Measurements from ENCODE around the gene C9orf72.
"Not testable (repeated sequence)": the region's sequence is repeated elsewhere in the genome, so short reads cannot be mapped to it uniquely, and the experiment has no call there.

The C9orf72 gene, protein sequence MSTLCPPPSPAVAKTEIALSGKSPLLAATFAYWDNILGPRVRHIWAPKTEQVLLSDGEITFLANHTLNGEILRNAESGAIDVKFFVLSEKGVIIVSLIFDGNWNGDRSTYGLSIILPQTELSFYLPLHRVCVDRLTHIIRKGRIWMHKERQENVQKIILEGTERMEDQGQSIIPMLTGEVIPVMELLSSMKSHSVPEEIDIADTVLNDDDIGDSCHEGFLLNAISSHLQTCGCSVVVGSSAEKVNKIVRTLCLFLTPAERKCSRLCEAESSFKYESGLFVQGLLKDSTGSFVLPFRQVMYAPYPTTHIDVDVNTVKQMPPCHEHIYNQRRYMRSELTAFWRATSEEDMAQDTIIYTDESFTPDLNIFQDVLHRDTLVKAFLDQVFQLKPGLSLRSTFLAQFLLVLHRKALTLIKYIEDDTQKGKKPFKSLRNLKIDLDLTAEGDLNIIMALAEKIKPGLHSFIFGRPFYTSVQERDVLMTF

DNA sequence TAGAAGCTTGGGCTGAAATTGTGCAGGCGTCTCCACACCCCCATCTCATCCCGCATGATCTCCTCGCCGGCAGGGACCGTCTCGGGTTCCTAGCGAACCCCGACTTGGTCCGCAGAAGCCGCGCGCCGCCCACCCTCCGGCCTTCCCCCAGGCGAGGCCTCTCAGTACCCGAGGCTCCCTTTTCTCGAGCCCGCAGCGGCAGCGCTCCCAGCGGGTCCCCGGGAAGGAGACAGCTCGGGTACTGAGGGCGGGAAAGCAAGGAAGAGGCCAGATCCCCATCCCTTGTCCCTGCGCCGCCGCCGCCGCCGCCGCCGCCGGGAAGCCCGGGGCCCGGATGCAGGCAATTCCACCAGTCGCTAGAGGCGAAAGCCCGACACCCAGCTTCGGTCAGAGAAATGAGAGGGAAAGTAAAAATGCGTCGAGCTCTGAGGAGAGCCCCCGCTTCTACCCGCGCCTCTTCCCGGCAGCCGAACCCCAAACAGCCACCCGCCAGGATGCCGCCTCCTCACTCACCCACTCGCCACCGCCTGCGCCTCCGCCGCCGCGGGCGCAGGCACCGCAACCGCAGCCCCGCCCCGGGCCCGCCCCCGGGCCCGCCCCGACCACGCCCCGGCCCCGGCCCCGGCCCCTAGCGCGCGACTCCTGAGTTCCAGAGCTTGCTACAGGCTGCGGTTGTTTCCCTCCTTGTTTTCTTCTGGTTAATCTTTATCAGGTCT is at the start of gene C9orf72:
Gene C9orf72 (minus strand): TSS at position 564 of the 716 bp plus-strand sequence. CDS start 6,361 bp downstream, outside the sequence.
- peak; percentile 88 to 91 for DNase-seq

DNA sequence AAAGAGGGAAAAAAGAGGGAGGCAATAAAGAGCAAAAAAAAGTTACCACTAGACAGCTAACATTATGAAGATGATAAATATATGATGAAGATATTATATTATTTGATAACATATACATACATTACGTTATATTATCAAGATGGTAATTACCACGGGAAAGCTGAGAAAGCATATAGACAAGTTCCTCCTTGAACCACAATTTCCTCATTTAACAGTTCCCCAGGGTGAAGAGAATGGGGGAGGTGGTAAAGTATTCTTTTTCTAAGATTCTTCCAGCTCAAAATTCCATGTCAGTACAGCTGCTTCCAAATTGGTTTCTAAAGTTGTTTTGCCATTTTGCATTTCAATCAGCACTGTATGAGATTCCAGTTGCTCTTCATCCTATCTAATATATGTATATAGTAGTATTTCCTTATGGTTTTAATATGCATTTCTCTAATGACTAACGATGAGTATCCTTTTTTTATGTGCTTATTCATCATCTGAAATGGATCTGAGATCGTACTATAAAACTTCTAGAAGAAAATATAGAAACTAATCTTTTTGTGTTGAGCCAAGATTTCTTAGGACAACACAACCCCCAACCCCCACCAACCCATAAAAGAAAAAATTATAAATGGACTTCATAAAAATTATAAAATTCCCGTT is 49.5 kb upstream of the C9orf72 start:
- DNase-seq, result no peak

DNA sequence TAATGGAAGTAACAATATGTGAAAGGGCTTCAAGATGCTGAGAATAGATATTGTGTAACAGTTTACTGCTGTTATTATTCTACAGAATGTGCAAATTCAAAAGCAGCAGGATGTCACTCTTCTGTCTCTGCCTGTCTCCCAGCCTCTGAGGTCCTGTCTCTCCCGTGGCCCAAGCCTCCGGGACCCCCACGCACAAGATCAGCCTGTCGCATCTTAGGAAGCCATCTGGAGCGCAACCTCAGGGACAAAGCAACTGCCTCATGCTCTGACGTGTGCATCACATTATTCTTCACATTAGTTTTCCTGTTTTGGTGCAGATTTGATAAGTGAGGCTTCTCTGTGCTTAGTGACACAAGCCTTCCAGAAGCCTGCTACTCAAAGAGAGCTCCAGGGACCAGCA is 46.5 kb upstream of the C9orf72 start:
- DNase-seq, result no peak

DNA sequence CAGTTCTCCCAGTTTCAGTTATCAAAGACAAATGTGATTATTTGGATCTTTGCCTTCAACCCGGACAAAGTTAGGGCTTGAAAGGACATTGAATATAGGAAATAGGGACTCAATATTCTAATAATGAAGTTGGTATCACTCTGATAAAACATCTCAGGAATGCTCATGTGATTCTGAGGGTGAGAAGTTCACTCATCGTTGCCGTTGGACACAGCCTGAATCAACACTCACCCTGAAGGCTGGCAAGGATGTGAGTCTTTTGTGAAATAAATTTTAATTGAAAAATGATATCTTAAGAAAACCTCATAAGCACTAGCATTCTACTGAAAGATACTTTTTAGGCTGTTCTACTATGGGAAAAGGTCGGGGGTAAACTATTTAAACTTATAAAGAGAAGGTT is 44.8 kb upstream of the C9orf72 start:
- no peak for DNase-seq

DNA sequence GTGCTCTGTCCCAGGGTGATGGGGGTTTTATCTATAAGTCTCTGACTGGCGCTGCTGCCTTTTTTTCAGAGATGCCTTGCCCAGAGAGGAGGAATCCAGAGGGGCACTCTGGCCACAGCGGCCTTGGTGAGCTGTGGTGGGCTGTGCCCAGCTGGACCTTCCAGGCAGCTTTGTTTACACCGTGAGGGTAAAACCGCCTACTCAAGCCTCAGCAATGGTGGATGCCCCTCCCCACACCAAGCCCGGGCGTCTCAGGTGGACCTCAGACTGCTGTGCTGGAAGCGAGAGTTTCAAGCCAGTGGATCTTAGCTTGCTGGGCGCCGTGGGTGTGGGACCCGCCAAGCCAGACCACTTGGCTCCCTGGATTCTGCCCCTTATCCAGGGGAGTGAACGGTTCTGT is 41.3 kb upstream of the C9orf72 start:
- no peak for DNase-seq

DNA sequence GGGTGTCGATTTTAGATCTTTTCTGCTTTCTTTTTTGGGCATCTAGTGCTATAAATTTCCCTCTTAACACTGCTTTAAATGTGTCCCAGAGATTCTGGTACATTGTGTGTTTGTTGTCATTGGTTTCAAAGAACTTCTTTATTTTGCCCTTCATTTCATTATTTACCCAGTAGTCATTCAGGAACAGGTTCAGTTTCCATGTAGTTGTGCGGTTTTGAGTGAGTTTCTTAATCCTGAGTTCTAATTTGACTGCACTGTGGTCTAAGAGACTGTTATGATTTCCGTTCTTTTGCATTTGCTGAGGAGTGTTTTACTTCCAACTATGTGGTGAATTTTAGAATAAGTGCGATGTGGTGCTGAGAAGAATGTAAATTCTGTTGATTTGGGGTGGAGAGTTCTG is 38.8 kb upstream of the C9orf72 start:
- not testable (repeated sequence) for DNase-seq

DNA sequence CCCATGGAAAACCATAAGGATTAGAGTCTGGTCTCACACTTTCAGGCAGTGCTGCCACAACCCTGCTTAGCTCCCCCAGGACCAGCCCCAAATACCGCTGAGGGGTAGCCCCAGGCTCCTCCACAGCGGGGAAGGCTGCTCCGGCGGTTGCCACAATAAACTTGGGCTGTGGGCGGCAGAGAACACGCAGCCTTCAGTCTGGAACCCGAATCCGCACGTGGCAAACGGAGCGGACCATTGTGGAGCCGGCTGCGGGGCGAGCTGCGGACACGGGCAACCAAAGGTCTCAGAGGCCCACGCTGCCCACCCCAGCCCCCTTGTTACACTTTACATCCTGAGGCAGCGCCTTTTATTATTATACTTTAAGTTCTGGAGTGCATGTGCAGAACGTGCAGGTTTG is 37.3 kb upstream of the C9orf72 start:
- no peak for DNase-seq

DNA sequence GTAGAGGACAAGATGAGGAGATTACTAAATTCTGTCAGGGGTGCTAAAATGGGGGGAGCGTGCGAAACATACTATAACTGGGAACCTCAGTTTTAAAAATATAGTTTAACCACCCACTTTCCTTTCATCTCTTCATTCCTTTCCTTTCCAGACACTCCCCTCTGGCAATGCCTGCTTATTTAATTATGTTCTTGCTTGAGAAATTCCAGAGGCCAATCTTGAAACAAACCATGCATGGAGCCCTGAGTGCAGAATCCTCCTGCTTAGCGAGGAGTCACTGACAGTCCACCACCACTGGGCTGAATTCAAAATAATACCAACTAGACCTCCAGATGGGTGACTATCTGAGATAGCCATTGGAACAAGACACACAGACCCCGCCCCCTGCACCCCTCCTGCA is 29.7 kb upstream of the C9orf72 start:
- DNase-seq, result no peak

DNA sequence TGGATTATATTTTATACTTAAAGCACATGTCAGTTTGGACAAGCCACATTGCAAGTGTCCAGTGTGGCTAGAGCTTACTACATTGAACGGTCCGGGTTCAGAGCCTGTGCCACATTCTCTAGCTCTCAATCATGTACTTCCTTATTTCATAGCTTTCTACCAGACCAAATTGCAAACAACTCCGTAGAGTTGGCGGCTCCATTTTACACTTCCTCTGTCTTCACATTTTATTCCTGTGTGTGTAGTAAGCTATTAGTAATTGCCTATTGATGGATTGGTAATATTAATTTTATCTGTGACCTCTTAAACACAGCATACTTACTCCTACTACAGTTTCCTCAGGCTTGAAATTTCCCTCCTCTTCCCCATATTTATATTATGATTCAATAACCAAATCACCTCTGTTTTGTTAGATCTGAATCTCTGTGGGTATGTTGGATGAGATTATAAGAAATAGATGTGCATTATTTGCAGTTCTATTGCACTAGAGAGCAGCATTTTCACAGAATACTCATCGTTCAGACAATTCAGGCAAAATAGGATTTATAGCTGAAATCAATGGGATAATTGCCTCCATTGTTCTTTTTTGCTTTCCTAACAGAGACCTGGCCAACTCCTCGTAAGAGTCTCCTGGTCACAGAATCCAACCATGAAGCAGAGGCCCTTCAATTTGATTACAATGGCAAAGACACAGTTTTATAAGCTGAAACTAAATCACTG is 29.0 kb upstream of the C9orf72 start:
- DNase-seq, result no peak

DNA sequence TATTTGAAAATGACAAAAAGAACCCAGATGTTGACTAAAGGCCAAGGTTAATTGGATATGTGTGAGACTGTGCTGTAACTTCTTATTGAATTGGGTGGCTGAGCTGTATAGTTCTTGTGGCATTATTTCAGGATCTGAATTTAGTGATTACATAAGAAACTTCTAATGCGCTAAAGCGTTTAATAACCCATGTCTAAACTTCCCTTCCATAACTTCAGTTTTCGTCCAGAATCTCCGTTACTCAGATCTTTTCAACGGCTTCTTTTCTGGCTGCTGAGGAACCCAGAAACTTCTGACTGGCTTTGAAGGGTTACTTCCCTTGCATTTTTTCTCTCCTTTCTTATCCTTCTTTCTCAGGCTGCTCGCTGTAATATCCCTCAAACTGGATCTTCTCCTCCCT is 28.1 kb upstream of the C9orf72 start:
- DNase-seq, result no peak

DNA sequence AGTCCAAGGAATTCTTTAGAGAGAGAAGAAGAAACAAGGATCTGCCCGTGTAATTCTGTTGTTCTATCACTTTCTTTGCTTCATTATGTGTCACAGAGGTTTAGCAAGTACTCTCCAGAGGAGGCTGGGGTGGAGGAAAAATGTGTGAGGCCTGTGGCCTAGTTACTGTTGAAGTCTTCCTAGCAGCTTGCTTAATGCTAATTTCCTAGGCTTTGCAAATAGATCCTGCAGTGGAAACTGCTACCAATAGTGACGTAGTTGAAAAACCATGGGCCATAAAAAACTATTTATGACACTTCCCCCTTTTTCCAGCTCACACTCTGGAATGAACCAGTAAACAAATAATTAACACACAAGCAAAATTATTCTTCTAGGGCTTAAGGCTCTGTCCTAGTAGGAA is 27.0 kb upstream of the C9orf72 start:
- DNase-seq, result no peak

DNA sequence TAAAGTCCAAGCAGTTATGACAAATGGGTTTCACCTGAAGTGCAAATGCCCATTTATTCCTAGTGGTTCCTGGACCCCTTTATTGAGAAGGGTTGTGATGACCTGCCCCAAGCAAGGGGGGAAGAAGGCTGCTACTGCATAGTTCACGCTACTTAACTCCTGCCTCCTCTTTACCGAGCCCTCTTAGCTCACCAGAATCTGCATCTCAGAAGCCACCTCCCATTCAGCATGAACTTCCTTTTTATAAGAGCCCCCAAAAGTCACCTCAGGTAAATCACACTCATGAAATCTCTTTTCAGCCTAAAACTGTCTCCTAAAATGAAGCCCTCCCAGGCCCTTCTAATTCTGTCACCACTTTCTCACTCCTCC is 26.6 kb upstream of the C9orf72 start:
- DNase-seq, result no peak

DNA sequence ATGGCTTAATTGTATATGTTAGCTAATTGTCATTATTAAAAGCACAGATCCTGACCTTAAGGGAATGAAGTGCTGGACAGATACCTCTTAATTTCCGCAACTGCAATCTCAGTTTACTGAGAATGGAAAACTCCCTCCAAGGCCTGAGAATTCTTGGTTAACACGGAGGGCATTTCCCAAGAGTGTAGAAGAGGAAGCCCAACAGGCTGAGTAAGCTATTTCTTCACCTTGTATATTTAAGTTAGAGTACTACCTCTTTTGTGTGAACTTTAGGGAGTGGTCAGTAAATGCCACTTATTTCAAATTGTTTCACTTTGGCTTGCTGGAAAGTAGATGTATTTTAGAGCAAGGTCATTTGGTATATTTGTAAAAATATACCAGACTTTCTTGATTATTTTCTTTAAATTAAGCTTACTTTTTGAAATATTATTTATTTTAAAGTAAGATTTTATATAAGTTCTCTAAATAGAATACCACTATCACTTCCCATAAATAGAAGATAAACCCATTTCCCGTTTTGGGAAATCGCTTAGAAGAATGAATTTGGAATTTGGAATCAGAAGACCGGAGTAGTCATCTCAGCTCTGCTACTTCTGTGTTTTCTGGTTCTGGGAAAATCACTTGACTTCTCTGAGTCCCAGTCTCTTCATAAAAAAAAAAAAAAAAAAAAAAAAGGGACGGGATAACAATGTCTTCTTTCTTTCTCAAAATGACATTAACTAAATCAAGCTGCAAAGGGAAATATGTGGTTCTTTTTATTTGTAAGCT is 26.0 kb upstream of the C9orf72 start:
- DNase-seq, result no peak

DNA sequence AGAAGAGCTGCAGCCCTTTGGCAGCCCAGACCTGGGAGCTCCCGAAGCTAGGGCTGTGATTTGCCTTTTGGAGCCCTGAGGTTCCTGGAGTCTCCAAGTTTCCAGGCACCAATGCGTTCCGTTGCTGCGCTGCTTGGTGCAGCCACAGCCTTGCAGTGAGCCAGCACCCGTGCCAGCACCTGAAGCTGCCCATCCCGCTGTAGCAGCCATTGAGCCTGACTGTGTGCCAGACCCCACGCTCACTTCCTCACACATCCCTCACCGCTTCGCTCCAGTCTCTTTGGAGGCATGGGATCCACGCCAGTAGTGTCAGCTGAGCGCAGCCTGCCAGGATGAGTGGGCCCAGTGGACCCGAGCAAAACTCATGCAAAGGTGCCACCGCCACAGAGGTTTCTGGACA is 22.5 kb upstream of the C9orf72 start:
- no peak for DNase-seq

DNA sequence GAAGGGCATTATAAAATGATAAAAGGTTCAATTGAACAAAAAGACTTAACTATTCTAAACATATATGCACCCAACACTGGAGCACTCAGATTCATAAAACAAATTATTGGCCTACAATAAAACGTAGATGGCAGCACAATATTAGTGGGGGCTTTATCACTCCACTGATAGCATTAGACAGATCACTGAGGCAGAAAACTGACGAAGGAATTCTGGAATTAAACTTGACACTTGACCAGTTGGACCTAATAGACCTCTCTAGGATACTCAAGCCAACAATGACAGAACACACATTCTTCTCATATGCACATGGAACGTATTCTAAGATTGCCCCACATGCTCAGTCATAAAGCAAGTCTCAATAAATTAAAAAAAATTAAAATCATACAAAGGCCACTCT is 18.4 kb upstream of the C9orf72 start:
- no peak for DNase-seq

DNA sequence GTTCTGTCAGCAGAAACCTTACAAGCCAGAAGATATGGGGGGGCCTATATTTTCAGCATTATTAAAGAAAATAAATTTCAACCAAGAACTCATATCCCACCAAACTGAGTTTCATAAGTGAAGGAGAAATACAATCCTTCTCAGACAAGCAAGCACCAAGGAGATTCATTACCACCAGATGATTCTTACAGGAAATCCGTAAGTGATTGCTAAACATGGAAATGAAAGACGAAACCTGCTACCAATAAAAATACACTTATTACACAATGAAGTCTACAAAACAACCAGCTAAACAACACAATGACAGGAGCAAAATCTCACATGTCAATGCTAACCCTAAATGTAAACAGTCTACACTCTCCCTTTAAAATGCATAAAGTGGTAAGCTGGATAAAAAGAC is 17.8 kb upstream of the C9orf72 start:
- no peak for DNase-seq

DNA sequence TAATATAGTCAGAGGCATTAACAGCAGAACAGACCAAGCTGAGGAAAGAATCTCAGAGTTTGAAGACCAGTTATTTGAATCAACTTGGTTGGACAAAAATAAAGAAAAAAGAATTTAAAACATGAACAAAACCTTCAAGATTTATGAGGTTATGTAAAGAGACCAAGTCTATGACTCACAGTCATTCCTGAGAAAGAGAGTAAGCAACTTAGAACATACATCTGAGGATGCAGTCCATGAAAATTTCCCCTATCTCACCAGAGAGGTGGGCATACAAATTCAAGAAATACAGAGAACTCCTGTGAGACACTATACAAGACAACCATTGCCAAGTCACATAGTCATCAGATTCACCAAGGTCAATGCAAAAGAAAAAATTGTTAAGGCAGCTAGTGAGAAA is 17.4 kb upstream of the C9orf72 start:
- DNase-seq, result no peak

DNA sequence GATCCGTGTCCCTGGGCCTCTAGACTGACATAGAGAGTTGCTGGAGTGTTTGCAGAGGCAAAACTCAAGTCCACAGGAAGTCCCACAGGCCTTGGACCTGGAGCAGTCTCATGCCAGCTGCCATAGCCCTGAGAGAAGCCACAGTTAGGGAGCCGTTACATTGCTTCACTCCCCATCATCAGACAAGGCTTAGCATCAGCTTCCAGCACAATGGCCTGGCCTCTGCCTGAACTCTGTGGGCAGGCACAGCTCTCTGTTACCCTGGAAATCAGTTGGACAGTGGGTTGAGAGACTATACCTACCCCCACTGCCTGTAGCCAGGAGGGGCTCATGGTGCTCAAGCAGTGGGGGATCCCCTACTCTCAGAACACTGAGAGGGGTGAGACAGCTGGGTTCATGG is 16.2 kb upstream of the C9orf72 start:
- no peak for DNase-seq

DNA sequence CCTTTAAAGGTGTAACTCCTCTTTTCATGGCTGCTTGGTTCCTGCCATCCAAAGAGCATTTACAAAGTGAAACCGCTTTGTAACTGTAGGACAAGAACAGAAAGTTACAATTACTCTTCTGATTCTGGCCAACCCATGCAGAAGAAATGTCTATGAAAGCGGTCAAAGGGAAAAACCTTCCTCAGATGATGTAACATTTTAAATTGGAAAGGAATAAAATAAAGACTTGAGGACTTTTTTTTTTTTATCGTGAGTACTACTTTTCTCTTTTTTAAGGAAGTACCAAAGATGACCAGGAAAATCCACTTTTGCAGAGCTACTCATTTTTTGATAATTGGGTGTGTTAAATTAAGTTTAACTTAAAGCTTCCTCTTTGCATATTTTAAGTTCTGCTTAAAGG is 13.0 kb upstream of the C9orf72 start:
- no peak for DNase-seq

DNA sequence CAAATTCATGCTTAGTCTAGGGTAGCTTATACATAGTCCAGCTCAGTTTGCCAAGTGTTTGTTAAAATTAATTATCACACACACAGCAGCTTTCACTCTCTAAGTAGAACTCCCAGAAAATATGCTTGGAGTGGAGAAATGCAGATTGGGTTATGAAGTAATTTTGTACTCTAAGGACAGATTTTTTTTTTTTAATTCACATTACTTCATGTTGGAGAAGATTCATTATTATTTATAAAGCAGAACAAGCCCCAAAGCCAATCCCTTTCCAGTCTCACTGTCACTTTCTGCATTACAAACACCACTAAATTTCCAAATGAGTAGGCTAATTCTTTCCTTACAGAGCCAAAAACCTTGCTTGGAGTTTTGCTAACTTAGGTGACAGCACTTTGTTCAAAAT is 11.7 kb upstream of the C9orf72 start:
- no peak for DNase-seq

DNA sequence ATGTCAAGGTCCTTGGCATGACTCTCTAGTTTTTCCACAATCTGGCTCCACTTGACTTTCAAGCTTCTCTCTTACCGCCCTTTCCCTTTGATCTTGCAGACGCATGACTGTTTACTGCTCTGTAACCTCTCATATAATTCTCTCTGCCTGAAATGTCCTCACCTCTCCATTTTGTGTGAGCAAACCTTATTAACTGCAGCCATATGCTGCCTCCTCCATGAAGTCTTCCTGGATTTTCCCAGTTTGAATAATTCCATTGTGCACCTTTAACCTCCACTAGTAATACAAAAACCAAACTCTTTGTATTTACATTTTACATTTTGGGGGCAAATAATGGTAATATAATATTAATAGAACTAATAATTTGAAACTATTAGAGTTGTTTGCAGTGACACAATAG is 9.5 kb upstream of the C9orf72 start:
- no peak for DNase-seq

DNA sequence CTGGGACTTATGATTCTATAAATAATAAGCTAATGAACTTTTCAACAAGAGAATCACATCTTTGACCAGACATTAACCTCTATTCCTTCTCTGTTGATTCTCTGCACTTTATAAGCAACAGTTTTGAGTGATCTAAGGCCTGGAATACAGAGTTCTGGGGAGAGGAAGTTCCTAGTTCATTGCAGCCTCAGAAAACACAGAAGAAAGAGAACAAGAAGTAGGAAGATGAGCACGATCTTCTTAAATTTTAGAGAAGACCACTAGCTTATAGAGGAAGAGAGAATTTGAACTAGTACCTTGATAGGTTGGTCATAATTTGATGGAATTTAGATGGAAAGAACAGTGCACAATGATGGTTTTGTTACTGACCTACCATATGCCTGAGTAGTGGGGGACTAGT is 8.5 kb upstream of the C9orf72 start:
- DNase-seq, result no peak
